Ovary (tissue), 3 donors: ENCODE data around the gene AZU1.

Experiments
- CTCF ChIP-seq, 3 donors: fragments of 450-650 bp in 2 of 3; fragments of 200-600 bp in 1 of 3; IDR thresholded peaks; one replicate each; pipeline versions ENCODE4 v1.5.1 to v1.8.0; 2016 to 2022; ENCODE audit warnings: antibody characterized with exemption in 3 of 3, mild to moderate bottlenecking in 1 of 3
- EP300 ChIP-seq: sonication (generic); formaldehyde crosslinking; IDR thresholded peaks from one replicate; pipeline ENCODE4 v1.6.1; 2017; ENCODE audit warnings: antibody characterized with exemption
- POLR2A ChIP-seq: fragments of 450-650 bp; IDR thresholded peaks from one replicate; pipeline ENCODE4 v1.6.1; 2017; ENCODE audit warnings: antibody characterized with exemption, mild to moderate bottlenecking, moderate library complexity
- donor health status: DM: no; HTN: no; CAD: no.

- TF ChIP-seq CTCF (IDR thresholded peaks at IDR 0.05) (no peak), POLR2A (no peak), EP300 (no peak)
These were observed 31.5 kb downstream of the AZU1 start, which contains the start of gene CFD for GRCh38 chr19:858868-859843.
